HepG2 (cell line): ENCODE data around the gene SCAI.

Experiments used
- ATF2 ChIP-seq: sonication (generic); formaldehyde crosslinking; IDR thresholded peaks from 2 replicates; pipeline ENCODE4 v1.4.0; 2020; ENCODE audit warnings: missing genetic modification reagents
- ATF3 ChIP-seq: sonication (generic); formaldehyde crosslinking; IDR thresholded peaks from 2 replicates; pipeline ENCODE4 v1.4.0; 2020; ENCODE audit warnings: missing genetic modification reagents
- CEBPG ChIP-seq: IDR thresholded peaks from 2 replicates; pipeline ENCODE4 v1.6.1; 2016
- EZH2 ChIP-seq: conservative IDR thresholded peaks from 2 replicates; pipeline ENCODE4 v1.6.1; 2012; ENCODE audit warnings: mild to moderate bottlenecking, low read depth, low read length, moderate library complexity
- KDM5B ChIP-seq: sonication (generic); formaldehyde crosslinking; IDR thresholded peaks from 2 replicates; pipeline ENCODE4 v1.4.0; 2020; ENCODE audit warnings: missing genetic modification reagents, mild to moderate bottlenecking, borderline replicate concordance
- MYC ChIP-seq: sonication (generic); formaldehyde crosslinking; IDR thresholded peaks from 2 replicates; pipeline ENCODE4 v1.9.0; 2021; ENCODE audit warnings: missing genetic modification reagents, borderline replicate concordance
- TF ChIP-seq, protein P1 (sequence below): sonication (generic); formaldehyde crosslinking; IDR thresholded peaks from 2 replicates; pipeline ENCODE4 v1.5.1; 2020; ENCODE audit warnings: mild to moderate bottlenecking, missing genetic modification reagents, borderline replicate concordance
- TF ChIP-seq, protein P2 (sequence below): sonication (generic); formaldehyde crosslinking; IDR thresholded peaks from 2 replicates; pipeline ENCODE4 v1.5.1; 2020; ENCODE audit warnings: mild to moderate bottlenecking, missing genetic modification reagents, moderate library complexity

- TF ChIP-seq, protein P1, sequence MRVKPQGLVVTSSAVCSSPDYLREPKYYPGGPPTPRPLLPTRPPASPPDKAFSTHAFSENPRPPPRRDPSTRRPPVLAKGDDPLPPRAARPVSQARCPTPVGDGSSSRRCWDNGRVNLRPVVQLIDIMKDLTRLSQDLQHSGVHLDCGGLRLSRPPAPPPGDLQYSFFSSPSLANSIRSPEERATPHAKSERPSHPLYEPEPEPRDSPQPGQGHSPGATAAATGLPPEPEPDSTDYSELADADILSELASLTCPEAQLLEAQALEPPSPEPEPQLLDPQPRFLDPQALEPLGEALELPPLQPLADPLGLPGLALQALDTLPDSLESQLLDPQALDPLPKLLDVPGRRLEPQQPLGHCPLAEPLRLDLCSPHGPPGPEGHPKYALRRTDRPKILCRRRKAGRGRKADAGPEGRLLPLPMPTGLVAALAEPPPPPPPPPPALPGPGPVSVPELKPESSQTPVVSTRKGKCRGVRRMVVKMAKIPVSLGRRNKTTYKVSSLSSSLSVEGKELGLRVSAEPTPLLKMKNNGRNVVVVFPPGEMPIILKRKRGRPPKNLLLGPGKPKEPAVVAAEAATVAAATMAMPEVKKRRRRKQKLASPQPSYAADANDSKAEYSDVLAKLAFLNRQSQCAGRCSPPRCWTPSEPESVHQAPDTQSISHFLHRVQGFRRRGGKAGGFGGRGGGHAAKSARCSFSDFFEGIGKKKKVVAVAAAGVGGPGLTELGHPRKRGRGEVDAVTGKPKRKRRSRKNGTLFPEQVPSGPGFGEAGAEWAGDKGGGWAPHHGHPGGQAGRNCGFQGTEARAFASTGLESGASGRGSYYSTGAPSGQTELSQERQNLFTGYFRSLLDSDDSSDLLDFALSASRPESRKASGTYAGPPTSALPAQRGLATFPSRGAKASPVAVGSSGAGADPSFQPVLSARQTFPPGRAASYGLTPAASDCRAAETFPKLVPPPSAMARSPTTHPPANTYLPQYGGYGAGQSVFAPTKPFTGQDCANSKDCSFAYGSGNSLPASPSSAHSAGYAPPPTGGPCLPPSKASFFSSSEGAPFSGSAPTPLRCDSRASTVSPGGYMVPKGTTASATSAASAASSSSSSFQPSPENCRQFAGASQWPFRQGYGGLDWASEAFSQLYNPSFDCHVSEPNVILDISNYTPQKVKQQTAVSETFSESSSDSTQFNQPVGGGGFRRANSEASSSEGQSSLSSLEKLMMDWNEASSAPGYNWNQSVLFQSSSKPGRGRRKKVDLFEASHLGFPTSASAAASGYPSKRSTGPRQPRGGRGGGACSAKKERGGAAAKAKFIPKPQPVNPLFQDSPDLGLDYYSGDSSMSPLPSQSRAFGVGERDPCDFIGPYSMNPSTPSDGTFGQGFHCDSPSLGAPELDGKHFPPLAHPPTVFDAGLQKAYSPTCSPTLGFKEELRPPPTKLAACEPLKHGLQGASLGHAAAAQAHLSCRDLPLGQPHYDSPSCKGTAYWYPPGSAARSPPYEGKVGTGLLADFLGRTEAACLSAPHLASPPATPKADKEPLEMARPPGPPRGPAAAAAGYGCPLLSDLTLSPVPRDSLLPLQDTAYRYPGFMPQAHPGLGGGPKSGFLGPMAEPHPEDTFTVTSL (CRISPR knock-in tag): no peak
- TF ChIP-seq ATF2 (CRISPR knock-in tag) (no peak), CEBPG (CRISPR knock-in tag) (no peak), EZH2 (no peak), ATF3 (CRISPR knock-in tag) (no peak), MYC (no peak), KDM5B (CRISPR knock-in tag) (no peak)
- TF ChIP-seq, protein P2, sequence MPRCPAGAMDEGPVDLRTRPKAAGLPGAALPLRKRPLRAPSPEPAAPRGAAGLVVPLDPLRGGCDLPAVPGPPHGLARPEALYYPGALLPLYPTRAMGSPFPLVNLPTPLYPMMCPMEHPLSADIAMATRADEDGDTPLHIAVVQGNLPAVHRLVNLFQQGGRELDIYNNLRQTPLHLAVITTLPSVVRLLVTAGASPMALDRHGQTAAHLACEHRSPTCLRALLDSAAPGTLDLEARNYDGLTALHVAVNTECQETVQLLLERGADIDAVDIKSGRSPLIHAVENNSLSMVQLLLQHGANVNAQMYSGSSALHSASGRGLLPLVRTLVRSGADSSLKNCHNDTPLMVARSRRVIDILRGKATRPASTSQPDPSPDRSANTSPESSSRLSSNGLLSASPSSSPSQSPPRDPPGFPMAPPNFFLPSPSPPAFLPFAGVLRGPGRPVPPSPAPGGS (CRISPR knock-in tag): no peak
Observed at GRCh38 chr9:124929464-124929863, 213.9 kb downstream of the SCAI start.
